CD4-positive, alpha-beta T cell treated with Interleukin-6 for 4 hours (primary cell): ENCODE measurements around the gene PNPLA5.

Source experiments
- DNase-seq: peaks from one replicate; pipeline ENCODE4 v3.0.0-alpha.2; 2020; ENCODE audit warnings: mixed read lengths

The PNPLA5 gene

GRCh38 chr22:43833286-43834240 is 58.2 kb downstream of the PNPLA5 start:
- no peak for DNase-seq

GRCh38 chr22:43832393-43833265 is 59.2 kb downstream of the PNPLA5 start:
- DNase-seq, result no peak

GRCh38 chr22:43831561-43832392 is 60.0 kb downstream of the PNPLA5 start:
- DNase-seq, result no peak

- DNase-seq, result no peak
Observed at GRCh38 chr22:43830931-43831560, 60.8 kb downstream of the PNPLA5 start.

- no peak for DNase-seq
Observed at GRCh38 chr22:43829904-43830851, 61.6 kb downstream of the PNPLA5 start.
